Activated CD8-positive, alpha-beta memory T cell treated with anti-CD3 and anti-CD28 coated beads, Interleukin-2, amount 50 U/mL, for 24 hours (primary cell): ENCODE results near the gene FASN.

Source experiments
- DNase-seq: peaks from one replicate; pipeline ENCODE4 v3.0.0-alpha.2; 2020; ENCODE audit errors: extremely low read depth

FASN gene

DNA sequence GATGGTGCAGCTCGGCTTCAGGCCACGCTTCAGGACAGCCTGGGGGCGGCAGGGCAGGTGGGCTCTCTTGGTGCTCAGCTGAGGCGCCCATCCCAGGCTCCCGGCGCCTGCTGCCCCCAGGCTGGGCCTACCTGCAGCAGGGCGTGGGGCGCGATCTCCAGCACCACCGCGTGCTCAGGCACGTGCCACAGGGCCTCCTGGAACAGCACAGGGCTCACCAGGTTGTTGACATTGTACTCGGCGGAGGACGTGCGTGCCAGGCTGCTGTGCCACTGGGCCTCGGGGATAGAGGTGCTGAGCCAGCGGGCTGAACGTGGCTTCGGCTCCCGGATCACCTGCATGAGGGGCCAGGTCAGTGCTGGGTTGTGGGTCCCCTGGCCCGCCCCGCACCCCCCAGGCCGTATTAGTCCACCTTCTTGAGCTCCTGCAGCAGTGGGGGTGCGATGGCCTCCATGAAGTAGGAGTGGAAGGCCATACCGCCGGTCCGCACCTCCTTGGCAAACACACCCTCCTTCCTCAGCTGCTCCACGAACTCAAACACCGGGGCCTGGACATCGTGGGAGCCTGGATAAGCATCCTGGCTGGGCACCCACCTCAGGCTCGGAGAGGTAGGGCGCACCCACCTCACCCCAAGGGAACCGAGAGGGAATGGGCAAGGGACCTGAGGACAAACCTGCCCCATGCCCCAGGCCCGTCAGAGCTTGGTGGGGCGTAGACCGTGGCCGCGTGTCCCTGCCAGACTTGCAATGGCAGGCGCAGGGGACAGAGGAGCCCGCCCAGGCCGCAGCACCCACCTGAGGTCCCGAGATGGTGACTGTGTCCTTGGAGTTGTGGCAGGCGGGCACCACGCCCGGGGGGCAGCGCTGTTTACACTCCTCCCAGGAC is 9.0 kb downstream of the FASN start:
- no peak for DNase-seq

DNA sequence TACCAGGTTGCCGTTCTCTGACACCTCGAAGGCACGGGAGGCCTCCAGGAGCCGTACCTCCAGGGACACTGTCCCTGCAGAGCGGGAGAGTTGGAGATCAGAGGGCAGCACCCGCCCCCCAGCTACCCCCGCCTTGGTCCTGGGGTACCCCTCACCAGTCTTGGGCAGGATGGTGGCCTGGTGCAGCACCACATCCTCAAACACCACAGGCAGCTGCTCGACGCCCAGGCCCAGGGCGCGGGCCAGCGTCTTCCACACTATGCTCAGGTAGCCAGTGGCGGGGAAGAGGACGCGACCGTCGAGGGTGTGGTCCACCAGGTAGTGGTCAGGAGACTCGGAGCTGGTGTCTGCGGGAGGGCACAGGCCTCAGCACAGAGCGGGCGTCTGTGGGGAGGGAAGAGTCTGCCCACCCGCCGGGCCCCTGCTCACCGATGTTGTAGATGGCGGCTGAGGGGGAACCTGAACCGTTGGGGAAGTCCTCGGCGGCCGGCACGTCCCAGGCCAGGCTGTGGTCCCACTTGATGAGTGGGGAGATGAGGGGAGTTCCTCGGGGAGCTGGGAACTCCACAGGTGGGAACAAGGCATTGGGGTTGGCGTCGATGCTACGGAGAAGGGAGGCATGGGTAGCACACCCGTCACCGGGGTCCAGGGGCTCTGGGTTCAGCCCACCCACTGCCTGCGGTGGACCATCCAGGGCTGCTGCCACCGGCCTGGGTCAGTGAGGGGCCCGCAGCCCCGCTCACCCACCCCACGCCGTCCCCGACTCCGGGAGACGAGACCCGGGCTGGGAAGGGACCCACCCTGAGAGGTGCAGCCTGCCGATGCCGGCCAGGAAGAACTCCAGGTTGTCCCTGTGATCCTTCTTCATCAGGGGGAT is 9.8 kb downstream of the FASN start:
- DNase-seq = no peak

DNA sequence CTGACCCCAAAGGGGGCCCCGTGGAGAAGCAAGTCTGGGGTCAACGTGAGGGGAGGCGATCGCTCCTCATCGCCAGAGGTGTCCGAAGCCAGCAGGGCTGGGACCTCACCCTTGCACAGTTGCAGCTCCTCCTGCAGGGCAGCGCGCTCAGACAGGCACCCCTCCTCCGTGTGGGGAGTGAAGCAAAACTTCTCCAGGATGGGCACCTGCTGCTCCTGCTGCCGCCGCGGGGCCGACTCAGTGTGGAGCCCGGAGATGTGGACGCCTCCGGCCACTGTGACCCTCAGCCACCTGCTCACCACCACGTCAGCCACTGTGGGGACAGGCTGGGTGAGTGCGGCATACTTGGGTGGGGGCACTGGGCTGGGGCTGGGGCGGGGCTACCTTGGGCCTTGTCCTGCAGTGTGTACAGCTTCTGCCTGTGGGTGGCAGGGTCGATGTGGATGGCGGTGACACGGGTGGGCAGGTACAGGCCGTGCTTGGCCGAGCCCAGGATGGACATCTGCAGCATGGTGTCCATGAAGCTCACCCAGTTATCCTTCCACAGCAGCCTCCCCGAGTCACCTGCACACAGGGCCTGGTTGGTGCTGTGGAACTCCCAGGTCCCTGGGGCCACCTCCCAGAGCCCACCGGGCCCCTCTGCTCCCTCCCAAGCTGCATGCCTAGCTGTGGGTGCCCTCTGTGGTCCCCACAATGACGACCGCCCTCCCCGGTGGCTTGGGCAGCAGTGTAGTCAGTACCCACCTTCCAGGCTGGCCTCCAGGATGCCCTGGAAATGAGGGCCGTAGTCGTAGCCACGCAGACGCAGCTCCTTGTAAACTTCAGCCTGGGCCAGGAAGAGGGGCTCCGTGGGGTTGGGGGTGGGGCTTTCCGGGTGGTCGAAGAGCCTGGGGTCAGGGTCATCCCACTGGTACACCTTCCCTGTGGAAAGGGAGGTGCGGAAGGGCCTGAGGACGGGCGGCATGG is 10.8 kb downstream of the FASN start:
- no peak for DNase-seq

DNA sequence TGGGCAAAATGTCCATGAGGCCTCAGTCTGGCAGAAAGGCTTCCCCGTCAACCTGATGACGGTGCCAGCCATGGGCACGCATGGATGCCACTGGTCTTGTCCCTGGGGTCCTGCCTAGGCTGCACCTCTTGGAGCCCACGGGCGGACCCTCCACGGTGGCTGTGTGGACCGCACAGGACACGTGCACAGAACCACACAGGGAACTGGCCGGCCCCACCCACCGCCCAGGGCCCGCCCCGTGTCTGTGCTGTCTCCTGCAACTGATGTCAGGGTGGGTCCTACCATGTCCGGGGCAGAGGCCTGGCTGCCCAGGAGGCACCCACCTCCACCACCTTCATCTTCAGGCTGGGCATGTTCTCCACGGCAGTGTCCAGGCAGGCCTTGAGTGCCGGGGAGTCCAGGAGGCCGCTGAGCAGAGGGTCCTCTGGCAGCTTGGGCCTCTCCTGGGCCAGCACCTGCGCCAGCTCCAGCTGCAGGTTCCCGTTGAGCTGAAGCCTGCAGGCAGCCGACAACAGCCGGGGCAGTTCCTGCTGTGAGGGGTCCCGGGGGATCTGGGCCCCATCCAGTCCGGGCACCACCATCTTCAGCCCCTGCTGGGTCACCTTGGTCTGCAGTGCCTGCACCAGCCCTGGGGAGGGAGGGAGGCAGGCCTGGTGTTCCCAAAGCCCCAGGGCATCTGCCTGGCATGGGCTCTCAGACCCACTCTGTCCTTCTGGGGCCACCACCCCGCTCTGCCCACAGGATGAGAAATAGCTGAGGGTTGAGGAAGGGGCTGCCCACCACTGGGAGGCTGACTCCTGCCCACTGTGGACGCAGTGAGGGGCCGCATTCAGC is 11.9 kb downstream of the FASN start:
- no peak for DNase-seq

DNA sequence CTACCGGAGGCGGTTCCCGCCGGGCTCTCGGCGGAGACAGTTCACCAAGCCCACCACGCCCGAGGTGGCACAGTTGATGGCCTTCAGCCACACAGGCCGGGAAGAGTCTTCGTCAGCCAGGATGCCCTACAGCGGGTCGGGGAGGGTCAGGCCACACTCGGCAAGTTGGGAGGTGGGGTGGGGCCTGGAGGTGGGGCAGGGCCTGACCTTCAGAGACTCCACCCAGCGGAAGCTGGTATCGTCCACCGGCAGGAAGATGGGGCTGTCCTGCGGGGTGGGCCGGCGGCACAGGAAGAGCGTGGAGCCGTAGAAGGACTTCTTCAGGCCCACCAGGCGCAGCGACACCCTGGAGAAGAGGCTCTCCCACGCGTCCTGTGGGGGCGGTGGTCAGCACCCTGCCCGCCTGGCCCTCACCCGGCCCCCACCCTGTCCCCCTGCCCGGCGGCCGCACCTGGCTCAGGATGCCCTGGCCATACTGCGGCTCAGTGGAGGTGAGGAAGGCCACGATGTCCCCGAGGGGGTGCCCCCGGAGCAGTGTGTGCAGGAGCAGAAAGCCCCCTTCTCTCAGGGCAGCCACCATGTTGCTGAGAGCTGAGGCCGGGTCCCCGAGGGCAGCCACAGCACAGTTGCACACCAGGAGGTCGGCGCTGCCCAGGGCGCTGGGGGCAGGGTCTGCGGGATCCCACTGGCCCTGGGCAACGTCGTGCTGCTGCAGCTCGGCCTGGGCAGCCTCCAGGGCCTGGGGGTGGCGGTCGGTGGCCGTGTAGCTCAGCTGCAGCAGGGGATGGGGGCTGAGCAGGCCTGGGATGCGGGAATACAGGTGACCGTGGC is 12.8 kb downstream of the FASN start:
- DNase-seq = no peak

DNA sequence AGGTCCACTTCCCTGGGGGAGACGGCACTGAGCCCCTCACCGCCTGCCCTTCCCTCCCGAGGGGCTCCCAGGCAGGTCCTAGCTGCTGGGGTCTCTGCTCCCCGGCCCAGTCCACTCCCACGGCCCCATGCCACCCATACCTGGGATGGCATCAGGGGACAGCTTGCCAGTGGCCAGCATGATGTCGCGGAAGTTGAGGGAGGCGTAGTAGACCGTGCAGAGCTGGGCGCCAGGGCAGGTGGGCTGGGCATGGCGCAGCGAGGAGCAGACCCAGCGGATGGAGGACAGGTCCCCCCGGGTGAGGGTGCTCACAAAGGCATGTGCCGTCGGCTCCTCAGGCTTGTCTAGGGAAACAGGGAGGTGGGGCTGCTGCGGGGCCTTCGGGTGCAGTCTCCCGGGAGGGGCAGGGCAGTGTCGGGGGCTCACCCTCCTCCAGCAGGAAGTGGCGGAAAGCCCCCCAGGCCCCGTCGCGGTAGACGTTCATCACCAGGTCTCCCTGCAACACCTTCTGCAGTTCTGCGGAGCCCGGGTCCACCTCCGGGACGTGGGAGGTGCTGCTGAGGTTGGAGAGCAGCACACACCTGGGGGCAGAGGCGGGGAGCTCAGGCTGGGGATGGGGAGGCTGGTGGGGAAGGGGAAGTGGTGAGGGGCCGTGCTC is 13.5 kb downstream of the FASN start:
- DNase-seq = no peak

DNA sequence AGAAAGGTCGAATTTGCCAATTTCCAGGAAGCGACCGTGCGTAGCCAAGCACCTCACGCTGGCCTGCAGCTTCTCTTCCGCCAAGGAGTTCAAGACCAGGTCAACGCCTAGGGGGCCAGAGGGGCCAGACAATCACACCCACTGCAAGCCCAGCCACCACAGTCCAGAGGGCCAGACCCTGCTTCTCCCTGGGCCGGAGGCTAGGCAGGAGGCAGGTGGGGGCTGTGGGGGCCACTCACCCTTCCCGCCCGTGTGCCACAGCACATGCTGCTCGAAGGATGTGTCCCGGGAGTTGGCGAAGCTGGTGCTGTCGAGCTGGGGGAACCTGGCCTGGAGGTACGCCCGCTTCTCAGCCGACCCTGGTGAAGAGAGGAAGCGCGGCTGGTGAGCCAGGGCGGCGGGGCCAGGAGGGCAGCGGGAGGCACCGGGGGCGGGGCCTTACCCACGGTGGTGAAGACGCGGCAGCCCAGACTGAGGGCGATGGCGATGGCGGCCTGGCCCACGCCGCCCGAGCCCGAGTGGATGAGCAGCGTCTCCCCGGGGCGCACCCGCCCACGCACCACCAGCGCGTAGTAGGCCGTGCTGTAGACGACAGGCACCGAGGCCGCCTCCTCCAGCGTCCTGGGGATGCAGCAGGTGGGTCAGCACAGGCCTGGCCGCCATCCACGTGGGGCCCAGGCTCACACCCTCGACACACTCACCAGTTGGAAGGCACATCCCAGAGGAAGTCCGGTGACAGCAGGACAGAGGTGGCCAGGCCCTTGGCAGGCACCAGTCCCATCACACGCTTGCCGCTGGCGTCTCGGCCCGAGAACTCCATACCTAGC is 14.3 kb downstream of the FASN start:
- DNase-seq = no peak

DNA sequence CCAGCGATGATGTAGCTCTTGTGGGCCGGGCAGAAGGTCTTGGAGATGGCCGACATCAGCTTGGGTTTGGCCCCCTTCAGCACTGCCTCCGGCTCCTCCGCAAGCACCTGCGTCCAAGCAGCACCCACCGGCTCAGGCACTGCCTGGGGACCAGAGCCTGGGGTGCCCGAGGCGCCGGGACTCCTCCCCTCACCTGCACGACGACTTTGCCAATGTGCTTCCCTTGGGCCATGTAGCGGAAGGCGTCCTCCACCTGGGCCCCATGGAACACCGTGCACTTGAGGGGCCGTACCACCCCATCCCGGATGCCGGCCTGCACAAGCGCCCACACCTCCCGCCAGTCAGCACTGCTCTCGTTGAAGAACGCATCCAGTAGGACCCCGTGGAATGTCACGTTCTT is 15.0 kb downstream of the FASN start:
- no peak for DNase-seq

DNA sequence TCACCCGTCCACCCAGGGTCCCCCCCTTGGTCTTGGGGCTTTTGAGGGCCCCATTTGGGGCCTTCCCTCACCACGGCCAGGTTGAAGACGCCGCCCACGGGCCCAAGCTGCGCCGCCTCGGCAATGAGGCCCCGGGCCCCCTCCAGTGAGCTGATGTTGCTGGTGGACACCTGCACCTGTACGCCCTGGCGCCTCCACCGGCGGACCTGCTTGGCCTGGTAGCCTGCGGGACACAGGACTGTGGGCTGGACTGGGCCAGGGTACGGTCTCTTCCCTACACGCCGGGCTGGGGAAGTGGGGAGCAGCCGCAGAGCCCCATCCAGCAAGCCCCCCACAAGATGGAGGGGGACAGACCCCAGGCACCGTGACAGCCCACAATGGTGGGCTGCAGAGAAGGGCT is 15.6 kb downstream of the FASN start:
- DNase-seq = no peak

DNA sequence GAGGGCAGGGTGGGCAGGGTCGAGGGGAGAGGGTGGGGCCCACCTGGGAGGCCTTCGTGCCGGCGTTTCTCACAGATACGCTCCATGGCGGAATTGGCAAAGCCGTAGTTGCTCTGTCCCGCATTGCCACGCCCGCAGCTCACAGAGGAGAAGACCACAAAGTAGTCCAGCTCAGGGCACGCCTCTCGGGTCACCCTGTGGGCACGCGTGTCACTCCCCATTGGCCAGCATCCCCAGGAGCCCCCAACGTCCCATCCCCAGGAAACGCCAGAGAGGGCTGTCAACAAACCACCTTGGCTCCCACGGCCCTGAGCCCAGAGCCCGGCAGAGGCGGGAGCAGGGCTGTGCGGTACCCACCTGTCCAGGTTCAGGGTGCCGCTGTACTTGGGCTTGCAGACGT is 16.1 kb downstream of the FASN start:
- DNase-seq = no peak

DNA sequence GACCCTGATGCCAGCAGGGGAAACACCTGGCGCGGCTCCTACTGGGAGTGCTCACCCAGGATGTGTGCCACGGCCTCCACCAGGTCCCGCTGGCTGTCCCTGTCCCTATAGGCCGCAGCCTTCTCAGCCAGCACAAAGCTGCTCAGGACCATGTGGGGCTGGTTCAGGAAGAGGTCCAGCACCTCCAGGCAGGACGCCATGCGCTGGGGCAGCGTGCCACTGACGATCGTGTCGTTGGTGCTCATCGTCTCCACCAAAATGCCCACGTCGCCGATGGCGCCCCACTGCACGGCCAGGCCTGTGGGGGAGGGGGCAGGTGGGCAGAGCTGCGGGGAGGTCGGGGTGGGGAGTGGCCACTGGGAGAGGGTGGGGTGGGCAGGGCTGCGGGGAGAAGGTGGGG is 16.5 kb downstream of the FASN start:
- no peak for DNase-seq

DNA sequence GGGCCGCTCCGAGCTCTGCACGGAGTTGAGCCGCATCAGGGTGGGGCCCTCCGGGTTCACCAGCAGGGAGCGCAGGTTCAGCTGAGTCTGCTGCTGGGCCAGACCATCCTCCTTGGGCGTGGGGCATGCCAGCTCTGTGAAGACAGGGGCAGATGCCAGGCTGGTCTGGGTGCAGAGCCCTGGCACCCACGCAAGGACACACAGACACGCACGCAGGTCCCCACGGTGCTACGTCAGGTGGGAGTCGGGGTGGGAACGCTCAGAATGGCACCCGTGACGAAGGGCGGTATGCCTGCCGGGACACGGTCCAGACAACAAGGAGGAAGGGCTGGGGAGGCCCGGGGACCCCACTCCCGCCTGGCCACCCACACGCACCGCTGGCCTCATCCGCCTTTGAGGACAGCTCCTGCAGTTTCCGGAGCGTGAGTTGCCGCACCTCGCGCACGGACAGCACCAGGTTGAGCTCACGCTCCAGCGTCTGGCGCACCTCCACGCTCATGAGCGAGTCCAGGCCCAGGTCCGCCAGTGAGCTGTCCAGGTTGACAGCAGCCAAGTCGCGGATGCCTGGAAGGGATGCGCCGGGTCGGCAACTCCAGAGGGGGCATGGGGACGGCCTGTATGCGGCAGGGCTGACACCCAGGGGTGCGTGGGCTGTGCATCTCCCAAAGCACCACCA is 17.1 kb downstream of the FASN start:
- DNase-seq = no peak

DNA sequence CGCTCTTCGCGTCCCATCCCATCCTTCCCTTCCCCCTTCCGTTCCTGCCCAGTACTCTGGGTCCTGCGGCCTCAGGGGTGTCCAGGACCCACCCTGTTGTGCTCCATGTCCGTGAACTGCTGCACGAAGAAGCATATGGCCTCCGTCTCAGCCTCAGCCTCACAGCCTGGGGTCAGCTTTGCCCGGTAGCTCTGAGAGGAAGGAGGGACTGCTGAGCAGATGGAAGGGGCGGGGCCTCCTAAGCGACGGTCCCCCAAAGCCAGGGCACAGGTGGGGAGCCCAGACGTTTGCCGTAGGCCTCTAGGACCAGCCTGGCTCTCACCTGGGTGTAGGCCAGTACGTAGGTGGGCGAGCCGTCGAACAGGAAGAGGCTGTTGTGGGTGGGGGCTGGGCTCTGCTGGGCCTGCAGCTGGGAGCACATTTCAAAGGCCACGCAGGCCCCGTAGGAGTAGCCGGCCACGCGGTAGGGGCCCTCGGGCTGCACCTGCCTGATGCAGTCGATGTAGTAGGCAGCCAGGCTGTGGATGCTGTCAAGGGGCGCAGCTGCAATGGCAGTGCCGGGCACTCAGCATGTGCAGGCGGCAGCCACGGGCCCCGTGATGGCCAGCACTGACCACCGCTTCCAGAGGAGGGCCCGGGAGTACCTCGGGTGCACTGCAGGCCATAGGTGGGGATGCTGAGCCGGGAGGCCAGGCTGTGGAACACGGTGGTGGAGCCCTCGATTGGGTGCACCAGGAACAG is 17.8 kb downstream of the FASN start:
- no peak for DNase-seq

DNA sequence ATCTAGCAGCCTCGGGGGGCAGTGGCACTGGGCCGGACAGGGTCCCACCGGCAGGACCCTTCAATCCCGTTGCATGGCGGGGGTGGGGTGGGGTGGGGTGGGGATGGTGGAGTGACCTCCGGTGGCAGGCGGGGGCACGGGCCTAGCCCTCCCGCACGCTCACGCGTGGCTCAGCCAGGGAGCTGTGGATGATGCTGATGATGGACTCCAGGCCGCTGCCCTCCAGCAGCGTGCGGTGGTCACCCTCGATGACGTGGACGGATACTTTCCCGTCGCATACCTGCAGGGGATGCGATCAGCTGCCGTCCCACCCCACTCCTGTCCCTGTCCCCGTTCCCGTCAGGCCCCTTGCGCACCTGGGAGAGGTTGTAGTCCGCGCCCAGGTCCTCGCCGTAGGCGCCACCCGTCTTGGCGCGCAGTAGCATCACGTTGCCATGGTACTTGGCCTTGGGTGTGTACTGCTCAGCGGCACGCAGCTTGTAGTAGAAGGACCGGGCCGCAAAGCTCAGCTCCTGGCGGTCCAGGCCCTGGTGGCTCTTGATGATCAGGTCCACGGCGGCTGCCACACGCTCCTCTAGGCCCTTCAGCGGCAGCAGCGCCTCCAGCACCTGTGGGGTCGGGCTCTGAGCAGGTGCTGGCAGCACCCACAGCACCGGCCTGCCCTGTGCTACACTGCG is 18.9 kb downstream of the FASN start:
- no peak for DNase-seq

DNA sequence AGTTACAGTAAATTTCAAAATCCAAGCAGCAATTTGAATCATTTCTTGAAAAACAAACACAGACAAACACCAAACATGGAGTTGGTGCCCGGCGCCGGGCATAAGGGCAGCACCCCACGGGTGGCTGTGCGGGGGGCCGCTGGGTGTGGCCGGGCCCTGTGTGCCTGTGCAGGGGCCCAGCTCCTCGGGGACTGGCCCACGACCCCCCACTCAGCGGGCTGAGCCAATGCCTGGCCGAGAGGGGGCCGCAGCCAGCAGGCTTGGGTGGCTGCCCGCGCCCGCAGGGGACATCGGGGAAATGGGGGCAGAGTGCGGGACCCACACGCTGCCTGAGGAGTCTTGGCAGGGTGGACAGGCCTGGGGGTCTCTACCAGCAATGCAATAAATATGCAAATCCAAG is 19.6 kb downstream of the FASN start:
- DNase-seq = no peak

DNA sequence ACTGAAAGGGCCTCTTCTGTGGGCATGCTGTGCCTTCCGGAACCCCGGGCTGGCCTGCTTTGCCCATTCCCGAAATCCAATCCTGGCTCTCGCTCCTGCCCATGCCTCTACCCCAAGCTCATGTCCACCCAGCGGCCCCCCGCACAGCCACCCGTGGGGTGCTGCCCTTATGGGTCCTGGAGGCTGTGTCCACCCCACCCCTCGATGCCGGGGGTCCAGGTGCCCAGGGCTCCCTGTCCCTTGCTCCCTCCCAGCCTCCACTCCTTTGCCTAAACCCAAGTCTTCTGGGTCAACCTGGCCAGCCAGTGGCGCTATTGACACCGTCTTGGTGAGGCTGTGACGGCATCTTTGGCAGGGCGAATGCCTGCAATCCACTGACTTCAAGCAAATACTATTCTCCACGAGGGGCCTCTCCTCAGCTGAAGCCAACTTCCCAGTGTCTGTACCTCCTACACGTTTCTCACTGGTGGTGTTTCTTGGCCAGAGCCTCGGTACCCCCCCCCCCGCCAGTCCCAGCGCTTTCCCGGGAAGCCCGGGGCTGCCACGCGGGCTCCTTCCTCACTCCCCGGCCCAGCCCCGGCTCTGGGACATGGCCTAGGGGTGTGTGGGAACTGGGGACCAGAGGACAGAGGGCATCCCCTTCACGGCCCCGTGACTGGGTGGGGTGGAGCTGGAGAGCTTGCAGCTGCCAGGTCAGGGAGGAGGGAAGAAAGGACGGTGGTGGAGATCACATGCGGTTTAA is 20.2 kb downstream of the FASN start:
- no peak for DNase-seq
